IMR-90 (cell line): ENCODE measurements around the gene RPH3AL. TPM values are rescaled to one million over a fixed set of nuclear protein-coding genes. Genes with fewer than 3 reads are reported as not detected.

Source experiments
- ATAC-seq: fragments of 200-7000 bp; cut with Tn5 transposase; 2 replicates; pipeline ENCODE4 v1.9.1; 2020; ENCODE audit warnings: low read depth, mild to moderate bottlenecking, moderate library complexity
- BruUV-seq: library from RNA; stranded (reverse); fragments of 400-500 nt; replicated peaks from 2 replicates; lab custom pipeline; 2021; lab: Mats Ljungman, UMichigan
- CTCF ChIA-PET: fragments of 300-600 bp; formaldehyde crosslinking; extraction: SDS; loops from one replicate; lab custom pipeline; 2021; ENCODE audit warnings: antibody characterized with exemption; lab: Yijun Ruan, JAX
- POLR2A ChIA-PET: fragments of 300-600 bp; sonication (Branson Sonifier 250); formaldehyde crosslinking; loops from one replicate; lab custom pipeline; 2022; ENCODE audit warnings: antibody characterized with exemption; ENCODE audit not compliant: unreplicated experiment; lab: Charles Lee
- DNase-seq: peaks from one replicate; pipeline ENCODE4 v3.0.0; 2013
- H2AFZ ChIP-seq: replicated peaks from 2 replicates; pipeline ENCODE3; 2013; ENCODE audit warnings: low read length, mild to moderate bottlenecking; ENCODE audit not compliant: poor library complexity
- H2AK5ac ChIP-seq: 2 replicates; pipeline ENCODE4 v1.6.1; 2013; ENCODE audit warnings: low read depth, low read length, inconsistent platforms
- H2AK9ac ChIP-seq: replicated peaks from 2 replicates; pipeline ENCODE3; 2013; ENCODE audit warnings: mild to moderate bottlenecking, low read depth, low read length, moderate library complexity; ENCODE audit not compliant: poor library complexity
- H2BK120ac ChIP-seq: 2 replicates; pipeline ENCODE4 v1.6.1; 2013; ENCODE audit warnings: low read depth, low read length, inconsistent platforms
- H2BK15ac ChIP-seq: 3 replicates; pipeline ENCODE4 v1.6.1; 2013; ENCODE audit warnings: low read depth, low read length, inconsistent platforms
- H2BK20ac ChIP-seq: 2 replicates; pipeline ENCODE4 v1.6.1; 2013; ENCODE audit warnings: low read depth, mild to moderate bottlenecking, inconsistent platforms, low read length, moderate library complexity
- H2BK5ac ChIP-seq: 2 replicates; pipeline ENCODE4 v1.6.1; 2013; ENCODE audit warnings: mild to moderate bottlenecking, low read depth, low read length, inconsistent platforms; ENCODE audit not compliant: poor library complexity, severe bottlenecking
- H3K14ac ChIP-seq: replicated peaks from 2 replicates; pipeline ENCODE4 v1.6.1; 2013; ENCODE audit warnings: low read depth, low read length, inconsistent platforms
- H3K18ac ChIP-seq: 2 replicates; pipeline ENCODE4 v1.6.1; 2013; ENCODE audit warnings: low read depth, low read length, control low read depth
- H3K23ac ChIP-seq: 2 replicates; pipeline ENCODE4 v1.6.1; 2013; ENCODE audit warnings: low read depth, low read length, inconsistent platforms
- H3K27ac ChIP-seq: 2 replicates; pipeline ENCODE4 v1.5.1; 2013; ENCODE audit warnings: mild to moderate bottlenecking, control low read depth, low read length; ENCODE audit not compliant: insufficient read depth
- H3K27me3 ChIP-seq: 2 replicates; pipeline ENCODE4 v1.6.1; 2013; ENCODE audit warnings: low read length; ENCODE audit not compliant: control insufficient read depth, insufficient read depth
- H3K36me3 ChIP-seq: 2 replicates; pipeline ENCODE4 v1.6.1; 2013; ENCODE audit warnings: low read length, mixed read lengths; ENCODE audit not compliant: control insufficient read depth, insufficient read depth
- H3K4ac ChIP-seq: 2 replicates; pipeline ENCODE4 v1.6.1; 2013; ENCODE audit warnings: low read depth, low read length, inconsistent platforms
- H3K4me1 ChIP-seq: 2 replicates; pipeline ENCODE4 v1.6.1; 2013; ENCODE audit warnings: low read length, mixed read lengths; ENCODE audit not compliant: control insufficient read depth, insufficient read depth
- H3K4me2 ChIP-seq: 2 replicates; pipeline ENCODE4 v1.6.1; 2013; ENCODE audit warnings: low read depth, mild to moderate bottlenecking, control low read depth, low read length, moderate library complexity
- H3K4me3 ChIP-seq: 2 replicates; pipeline ENCODE4 v1.5.1; 2013; ENCODE audit warnings: low read depth, mild to moderate bottlenecking, control low read depth, low read length, moderate library complexity; ENCODE audit not compliant: insufficient read depth
- H3K56ac ChIP-seq: 2 replicates; pipeline ENCODE4 v1.6.1; 2013; ENCODE audit warnings: low read length, inconsistent platforms; ENCODE audit not compliant: insufficient read depth; ENCODE audit errors: extremely low read depth
- H3K79me1 ChIP-seq, 2 experiments: 2 replicates each; pipeline ENCODE4 v1.6.1; 2013; ENCODE audit warnings: low read length in 2 of 2, inconsistent platforms in 1 of 2, low read depth in 1 of 2
- H3K9ac ChIP-seq: 2 replicates; pipeline ENCODE4 v1.6.1; 2013; ENCODE audit warnings: low read depth, low read length, control low read depth
- H3K9me1 ChIP-seq: 2 replicates; pipeline ENCODE4 v1.6.1; 2013; ENCODE audit warnings: low read length, inconsistent platforms; ENCODE audit not compliant: insufficient read depth
- H3K9me3 ChIP-seq: 2 replicates; pipeline ENCODE4 v1.6.1; 2013; ENCODE audit warnings: low read length; ENCODE audit not compliant: control insufficient read depth, insufficient read depth
- H4K20me1 ChIP-seq: 2 replicates; pipeline ENCODE4 v1.6.1; 2013; ENCODE audit warnings: low read length, inconsistent platforms; ENCODE audit not compliant: insufficient read depth
- H4K5ac ChIP-seq: 2 replicates; pipeline ENCODE4 v1.6.1; 2013; ENCODE audit warnings: mild to moderate bottlenecking, low read depth, low read length, control low read depth
- H4K8ac ChIP-seq, 2 experiments: 2 replicates each; pipeline ENCODE4 v1.6.1; 2013; ENCODE audit warnings: low read depth in 2 of 2, low read length in 2 of 2, control low read depth in 1 of 2, inconsistent platforms in 1 of 2
- H4K91ac ChIP-seq: 2 replicates; pipeline ENCODE4 v1.6.1; 2013; ENCODE audit warnings: low read depth, low read length, inconsistent platforms; ENCODE audit not compliant: insufficient read depth
- CHD1 ChIP-seq: IDR thresholded peaks from 2 replicates; pipeline ENCODE4 v1.6.1; 2012; ENCODE audit warnings: low read depth, low read length, improper control_type of control experiment
- WGBS, 2 experiments: methylation state at CpG; one replicate each; pipeline versions ENCODE4 v1.1.5 to v1.1.7; 2013; ENCODE audit warnings: missing lambda C conversion rate in 2 of 2; ENCODE audit not compliant: insufficient read length in 1 of 2; ENCODE audit errors: extremely low coverage in 2 of 2; 5-methylcytosine and 5-hydroxymethylcytosine counted together
- dilution Hi-C: fragments of 300-500 bp; cut with HindIII; formaldehyde crosslinking; loops from one replicate; pipeline ENCODE4 v1.14.3; 2018; ENCODE audit warnings: low sequenced_read_pairs; ENCODE audit not compliant: unreplicated experiment
- in situ Hi-C: fragments of 300-500 bp; cut with MboI; formaldehyde crosslinking; loops from 3 replicates; pipeline ENCODE4 v1.14.3; 2019; ENCODE audit warnings: low sequenced_read_pairs, inconsistent platforms, mixed read lengths
- intact Hi-C: fragments of 100-400 bp; cut with micrococcal nuclease; formaldehyde crosslinking; loops from 2 replicates; pipeline ENCODE4 v1.10.0; 2022
- polyA plus RNA-seq, 3 experiments: library from polyadenylated mRNA; depleted of rRNA; stranded (reverse); fragments of >200 nt; gene quantifications; 2 replicates each; pipeline ENCODE4 v1.2.3, GENCODE V29; 2012; ENCODE audit warnings: low replicate concordance in 1 of 3
- total RNA-seq: library from RNA; depleted of rRNA; stranded (reverse); fragments of >200 nt; gene quantifications from 2 replicates; pipeline ENCODE4 v1.2.3, GENCODE V29; 2012

Gene RPH3AL
- total and polyA plus RNA-seq, 2 of the 4 experiments (the other 2 are of a cell fraction): 1.8 to 2.5 TPM

- no TSS peak for BruUV-seq
- CTCF ChIA-PET: no interaction called here
Measured at GRCh38 chr17:193841-194806, 158.5 kb downstream of the RPH3AL start.

More at GRCh38 chr17:193841-194806, 158.5 kb downstream of the RPH3AL start:
- H2BK5ac ChIP-seq: no peak overlapping the region
- peaks cover 15% of the 10 kb centered on the region for H3K27me3 ChIP-seq
- H3K18ac ChIP-seq: no peak overlapping the region
- H2BK20ac ChIP-seq: no peak overlapping the region
- no peak overlapping the region for H2BK15ac ChIP-seq
- H3K27ac ChIP-seq: no peak overlapping the region
- no peak overlapping the region for H3K23ac ChIP-seq
- no peak overlapping the region for H4K91ac ChIP-seq
- no peak overlapping the region for H3K4me2 ChIP-seq
- WGBS, 2 experiments: 72% methylated on average over 9 of the region's 31 CpGs; no CpG with 5 or more reads in 1 of the 2 experiments
- no peak overlapping the region for H3K56ac ChIP-seq
- H3K36me3 ChIP-seq: no peaks in the 10 kb centered on the region
- no peak overlapping the region for H4K5ac ChIP-seq
- H2BK120ac ChIP-seq: no peak overlapping the region
- H3K4ac ChIP-seq: no peak overlapping the region
- no peak overlapping the region for H2AK5ac ChIP-seq
- dilution Hi-C loops (no loop called here), in situ Hi-C loops (no loop called here), intact Hi-C loops (no loop called here)
- POLR2A ChIA-PET: no interaction called here
- H3K79me1 ChIP-seq: no peaks in the 10 kb centered on the region
- no peak overlapping the region for H4K8ac ChIP-seq
- no peak overlapping the region for H2AFZ ChIP-seq
- TF ChIP-seq CHD1: no peak
- ATAC-seq: no peak
- H3K9me1 ChIP-seq: no peaks in the 10 kb centered on the region
- H4K20me1 ChIP-seq: no peaks in the 10 kb centered on the region
- no peak for DNase-seq
- H3K9ac ChIP-seq: no peak overlapping the region
- no peak overlapping the region for H3K4me3 ChIP-seq
- H2AK9ac ChIP-seq: no peak overlapping the region
- no peak overlapping the region for H3K14ac ChIP-seq
- no peaks in the 10 kb centered on the region for H3K9me3 ChIP-seq
- H3K4me1 ChIP-seq: no peaks in the 10 kb centered on the region
